A549 (cell line): ENCODE results near the gene BHLHA15.

Experiments used
- ELK1 ChIP-seq: fragments of 150-350 bp; IDR thresholded peaks from 2 replicates; pipeline ENCODE4 v1.6.1; 2014; ENCODE audit warnings: low read depth, mild to moderate bottlenecking, low read length
- RCOR1 ChIP-seq: fragments of 150-350 bp; IDR thresholded peaks from 2 replicates; pipeline ENCODE4 v1.6.1; 2014; ENCODE audit warnings: antibody characterized with exemption, low read length, low read depth

GRCh38 chr7:98177553-98177952 is 33.7 kb upstream of the BHLHA15 start:
- TF ChIP-seq RCOR1: no peak
- no peak for TF ChIP-seq ELK1
